Left ventricle myocardium superior (tissue), 1 donor: ENCODE results near the gene GNS. TPM values are rescaled to one million over a fixed set of nuclear protein-coding genes. Genes with fewer than 3 reads are reported as not detected.
"Not testable (repeated sequence)": the region's sequence is repeated elsewhere in the genome, so short reads cannot be mapped to it uniquely, and the experiment has no call there.

Source experiments
- ATAC-seq: fragments of 200-7000 bp; cut with Tn5 transposase; one replicate; pipeline ENCODE4 v1.9.1; 2020; ENCODE audit warnings: mild to moderate bottlenecking, moderate library complexity
- DNase-seq: peaks from one replicate; pipeline ENCODE4 v3.0.0-alpha.2; 2020
- intact Hi-C: fragments of 100-400 bp; cut with micrococcal nuclease; formaldehyde crosslinking; loops from one replicate; pipeline ENCODE4 v1.11.0; 2022
- long read RNA-seq: library from polyadenylated mRNA; unstranded; transcript quantifications from one replicate; pipeline ENCODE4 v2.0.0, GENCODE V29; 2021
- total RNA-seq: library from RNA; stranded (reverse); fragmentation: NEBNext Ultra II Directional; extraction: Animal tissue kit (Norgen Biotek cat#: 25700); gene quantifications from one replicate; pipeline ENCODE4 v1.2.1, GENCODE V29; 2021
- donor health status: DM: no; HTN: yes; CAD: no; lungs with severe emphysema.

The GNS gene
- total RNA-seq, result 120 TPM
- long read RNA-seq, full-length matches to known transcripts, result 49 of 117 reads
- long read RNA-seq, partial matches to known transcripts, result 64 of 117 reads
- long read RNA-seq, other reads (novel, unspliced or antisense), result 4 of 117 reads

GRCh38 chr12:64759035-64759894 is at the start of gene GNS:
GNS (minus strand) TSS chr12:64759406; CDS start chr12:64759276, 130 bp downstream.
- intact Hi-C loops, result no loop called here
- ATAC-seq (peak; percentile 99), DNase-seq (peak; percentile 97)

GRCh38 chr12:64808110-64808509 is 48.9 kb upstream of the GNS start:
- ATAC-seq (no peak), DNase-seq (no peak)
- intact Hi-C loops, result no loop called here

GRCh38 chr12:64806593-64807460 is 47.6 kb upstream of the GNS start:
- ATAC-seq, result no peak
- no peak for DNase-seq
- intact Hi-C loops, result no loop called here

GRCh38 chr12:64806173-64806572 is 47.0 kb upstream of the GNS start:
- ATAC-seq, result no peak
- DNase-seq, result no peak
- intact Hi-C loops, result no loop called here

- intact Hi-C loops, result not testable (repeated sequence)
- DNase-seq, result peak; percentile 51
- peak; percentile 61 for ATAC-seq
Measured at GRCh38 chr12:64802180-64802775, 43.1 kb upstream of the GNS start.

- intact Hi-C loops, result no loop called here
- ATAC-seq, result no peak
- DNase-seq, result no peak
Measured at GRCh38 chr12:64801381-64801780, 42.2 kb upstream of the GNS start.

- DNase-seq, result no peak
- ATAC-seq, result no peak
- intact Hi-C loops, result no loop called here
Measured at GRCh38 chr12:64800640-64801039, 41.4 kb upstream of the GNS start.

- DNase-seq (no peak), ATAC-seq (no peak)
- intact Hi-C loops, result no loop called here
Measured at GRCh38 chr12:64798165-64798564, 39.0 kb upstream of the GNS start.

- intact Hi-C loops, result no loop called here
- DNase-seq (no peak), ATAC-seq (no peak)
Measured at GRCh38 chr12:64797156-64797555, 38.0 kb upstream of the GNS start.

GRCh38 chr12:64796205-64796845 is 37.1 kb upstream of the GNS start:
- ATAC-seq (peak; percentile 69), DNase-seq (no peak)
- intact Hi-C loops, result no loop called here

GRCh38 chr12:64794305-64794704 is 35.1 kb upstream of the GNS start:
- DNase-seq (no peak), ATAC-seq (no peak)
- intact Hi-C loops, result no loop called here

- intact Hi-C loops, result no loop called here
- ATAC-seq (no peak), DNase-seq (no peak)
Measured at GRCh38 chr12:64793610-64794009, 34.4 kb upstream of the GNS start.

GRCh38 chr12:64792128-64792527 is 32.9 kb upstream of the GNS start:
- DNase-seq (no peak), ATAC-seq (no peak)
- intact Hi-C loops, result no loop called here

- ATAC-seq (no peak), DNase-seq (no peak)
- intact Hi-C loops, result no loop called here
Measured at GRCh38 chr12:64791036-64791435, 31.8 kb upstream of the GNS start.

GRCh38 chr12:64790166-64790565 is 31.0 kb upstream of the GNS start:
- DNase-seq (no peak), ATAC-seq (no peak)
- intact Hi-C loops, result no loop called here

- intact Hi-C loops, result no loop called here
- ATAC-seq, result no peak
- DNase-seq, result no peak
Measured at GRCh38 chr12:64785838-64786237, 26.6 kb upstream of the GNS start.

GRCh38 chr12:64782191-64782876 is 23.1 kb upstream of the GNS start:
- DNase-seq (no peak), ATAC-seq (peak; percentile 13)
- intact Hi-C loops, result no loop called here

GRCh38 chr12:64781280-64782190 is 22.3 kb upstream of the GNS start:
- intact Hi-C loops, result no loop called here
- DNase-seq (no peak), ATAC-seq (peak; percentile 19)
